ENCODE results near the gene WNT1.
A peak's percentile ranks its signal among the peaks of the same experiment; 100 is the strongest.

The WNT1 gene

GRCh38 chr12:48996794-48997718 lies 18.9 kb downstream of the WNT1 start:
- H3K36me3 Mint-ChIP-seq (ENCODE audit: low read depth) = peaks cover 13% of the 10 kb centered on the region
- H3K27ac Mint-ChIP-seq = no peak overlapping the region
- H3K4me1 Mint-ChIP-seq (ENCODE audit: low read depth) = peaks cover 25% of the 10 kb centered on the region
- peaks cover 63% of the 10 kb centered on the region for H3K27me3 Mint-ChIP-seq (ENCODE audit: low read depth)
- H3K9me3 Mint-ChIP-seq = no peaks in the 10 kb centered on the region
- H3K4me3 Mint-ChIP-seq = peak overlapping the region; percentile 64
- peak; percentile 63 for DNase-seq (ENCODE audit: low spot score)

GRCh38 chr12:48997719-48998496 lies 19.8 kb downstream of the WNT1 start:
- Mint-ChIP-seq H3K4me3 (peak overlapping the region; percentile 64), H3K27ac (no peak overlapping the region), H3K36me3 (ENCODE audit: low read depth) (peaks cover 21% of the 10 kb centered on the region), H3K4me1 (ENCODE audit: low read depth) (peaks cover 25% of the 10 kb centered on the region), H3K9me3 (no peaks in the 10 kb centered on the region), H3K27me3 (ENCODE audit: low read depth) (peaks cover 58% of the 10 kb centered on the region)
- peak; percentile 32 for DNase-seq (ENCODE audit: low spot score)

- peaks cover 52% of the 10 kb centered on the region for H3K27me3 Mint-ChIP-seq (ENCODE audit: low read depth)
- H3K27ac Mint-ChIP-seq = no peak overlapping the region
- no peaks in the 10 kb centered on the region for H3K9me3 Mint-ChIP-seq
- H3K4me3 Mint-ChIP-seq = peak overlapping the region; percentile 55
- peaks cover 28% of the 10 kb centered on the region for H3K36me3 Mint-ChIP-seq (ENCODE audit: low read depth)
- H3K4me1 Mint-ChIP-seq (ENCODE audit: low read depth) = peaks cover 25% of the 10 kb centered on the region
- DNase-seq (ENCODE audit: low spot score) = no peak
These were observed 20.6 kb downstream of the WNT1 start for GRCh38 chr12:48998497-48999353.

DNA sequence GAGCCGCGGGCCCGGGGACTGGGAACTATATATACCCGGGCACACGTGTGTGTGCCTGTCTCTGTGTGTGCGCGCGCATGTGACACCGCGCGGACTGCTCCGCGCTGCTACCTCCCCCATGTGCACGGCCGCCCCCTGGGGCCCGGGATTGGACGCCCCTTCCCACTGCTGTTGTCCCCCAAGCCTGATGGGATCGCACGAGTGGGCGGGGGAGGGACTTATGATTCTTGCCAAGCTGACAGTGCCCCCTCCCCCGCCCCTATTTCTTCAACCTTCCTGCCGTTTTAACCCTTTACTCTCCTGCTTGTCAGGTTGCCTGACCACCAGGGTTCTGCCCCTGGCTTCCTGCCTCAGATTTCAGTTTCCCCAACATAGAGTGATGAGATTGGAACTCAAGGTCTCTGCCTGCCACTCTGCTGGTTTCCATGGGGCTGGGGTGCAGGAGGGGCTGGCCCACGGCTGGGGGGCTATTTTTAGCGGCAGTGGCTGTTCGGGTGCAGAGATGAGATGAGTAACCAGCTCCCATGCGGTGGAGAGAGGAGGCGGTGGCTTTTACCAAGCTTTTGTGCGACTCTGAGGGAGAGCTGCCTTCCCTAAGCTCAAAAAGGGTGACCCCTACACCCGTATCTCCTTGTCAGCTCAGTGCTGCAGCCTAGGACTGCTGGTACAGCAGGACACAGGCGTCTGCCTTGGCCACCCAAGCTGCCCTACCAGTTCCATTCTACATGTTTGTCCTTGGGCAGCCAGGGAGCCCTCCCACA lies 21.4 kb downstream of the WNT1 start, which contains the start of gene DDN:
DDN (minus strand) TSS at position 5 of the 761 bp plus-strand sequence. CDS start 88 bp downstream, outside the sequence.
- peak within 1 kb of the TSS; percentile 20 for H3K27ac Mint-ChIP-seq
- H3K36me3 Mint-ChIP-seq (ENCODE audit: low read depth) = peaks cover 32% of the 10 kb centered on the region
- peaks cover 43% of the 10 kb centered on the region for H3K27me3 Mint-ChIP-seq (ENCODE audit: low read depth)
- no peaks in the 10 kb centered on the region for H3K9me3 Mint-ChIP-seq
- H3K4me1 Mint-ChIP-seq (ENCODE audit: low read depth) = peaks cover 25% of the 10 kb centered on the region
- peak within 1 kb of the TSS; percentile 78 for H3K4me3 Mint-ChIP-seq
- peak; percentile 41 for DNase-seq (ENCODE audit: low spot score)

DNA sequence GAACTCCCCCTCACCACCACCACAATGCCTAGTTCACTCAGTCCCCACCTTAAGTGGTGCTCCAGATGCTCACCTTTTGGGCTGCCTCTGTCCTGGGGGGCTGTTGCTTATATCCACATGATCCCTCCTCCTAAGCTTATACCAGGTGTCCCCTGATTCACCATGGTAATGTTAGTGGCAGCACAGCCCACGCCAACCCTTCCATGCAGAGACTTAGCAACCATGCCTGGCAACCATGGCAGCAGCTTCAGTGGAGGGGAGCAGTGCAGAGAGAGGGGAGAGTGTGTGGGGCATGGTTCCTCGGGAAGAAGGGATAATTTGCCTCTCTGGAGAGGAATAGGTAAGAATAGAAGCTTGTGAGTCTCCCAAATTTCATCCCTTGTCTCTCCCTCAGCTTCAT lies 22.2 kb downstream of the WNT1 start:
- peaks cover 39% of the 10 kb centered on the region for H3K36me3 Mint-ChIP-seq (ENCODE audit: low read depth)

DNA sequence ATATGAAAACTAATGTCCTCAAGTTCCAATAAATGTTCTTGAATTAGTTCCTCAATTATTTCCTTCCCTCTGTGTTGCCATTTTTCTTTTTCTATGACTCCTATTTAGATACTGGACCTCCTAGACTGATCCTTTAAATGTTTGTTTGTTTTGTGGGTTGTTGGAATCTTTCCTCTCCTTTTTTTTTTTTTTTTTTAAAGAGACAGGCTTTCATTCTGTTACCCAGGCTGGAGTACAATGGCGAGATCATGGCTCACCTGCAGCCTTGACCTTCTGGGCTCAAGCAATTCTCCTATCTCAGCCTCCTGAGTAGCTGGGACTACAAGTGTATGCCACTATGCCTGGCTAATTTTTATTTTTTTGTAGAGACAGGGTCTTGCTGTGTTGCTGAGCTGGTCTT lies 30.8 kb downstream of the WNT1 start:
- Mint-ChIP-seq H3K9me3 (no peaks in the 10 kb centered on the region), H3K27ac (no peak overlapping the region), H3K4me3 (no peak overlapping the region), H3K4me1 (ENCODE audit: low read depth) (no peaks in the 10 kb centered on the region), H3K36me3 (ENCODE audit: low read depth) (peaks cover 45% of the 10 kb centered on the region), H3K27me3 (ENCODE audit: low read depth) (no peaks in the 10 kb centered on the region)
- no peak for DNase-seq (ENCODE audit: low spot score)

More for the DNA sequence above, 22.2 kb downstream of the WNT1 start:
- H3K9me3 Mint-ChIP-seq = no peaks in the 10 kb centered on the region
- DNase-seq (ENCODE audit: low spot score) = no peak
- no peak overlapping the region for H3K4me3 Mint-ChIP-seq
- peaks cover 37% of the 10 kb centered on the region for H3K27me3 Mint-ChIP-seq (ENCODE audit: low read depth)
- H3K27ac Mint-ChIP-seq = no peak overlapping the region
- peaks cover 21% of the 10 kb centered on the region for H3K4me1 Mint-ChIP-seq (ENCODE audit: low read depth)

DNA sequence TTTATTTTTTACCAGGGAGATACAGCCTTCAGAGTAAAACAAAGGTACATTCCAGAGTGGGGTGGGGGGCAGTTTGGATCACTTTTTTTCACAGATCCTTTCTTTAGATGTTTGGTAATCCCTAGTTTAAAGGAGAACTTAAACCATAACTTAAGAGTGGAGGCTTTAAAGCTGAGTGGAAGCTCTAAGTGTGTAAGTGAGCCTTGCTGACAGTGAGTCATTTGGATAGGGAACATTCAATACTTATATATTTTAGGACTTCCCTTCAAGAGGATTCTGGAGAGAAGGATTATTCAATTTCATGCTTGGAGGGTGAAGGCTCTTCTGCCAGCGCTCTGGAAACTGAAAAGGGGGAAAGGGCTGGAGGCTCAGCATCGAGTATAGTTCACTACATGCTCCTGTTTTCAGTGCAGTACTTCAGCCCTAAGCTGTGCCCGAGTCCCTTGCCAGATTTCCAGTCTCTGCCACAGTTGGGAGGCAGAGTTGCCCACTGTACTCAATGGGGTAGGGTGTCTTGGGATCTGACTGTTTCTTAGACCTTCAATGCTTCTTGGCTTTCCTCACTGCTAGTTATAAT lies 32.1 kb downstream of the WNT1 start:
- Mint-ChIP-seq H3K9me3 (no peaks in the 10 kb centered on the region), H3K4me1 (ENCODE audit: low read depth) (peaks cover 5% of the 10 kb centered on the region), H3K36me3 (ENCODE audit: low read depth) (peaks cover 35% of the 10 kb centered on the region), H3K27ac (no peak overlapping the region), H3K4me3 (no peak overlapping the region), H3K27me3 (ENCODE audit: low read depth) (no peaks in the 10 kb centered on the region)
- DNase-seq (ENCODE audit: low spot score) = no peak

GRCh38 chr12:49012739-49013138 lies 34.6 kb downstream of the WNT1 start:
- DNase-seq (ENCODE audit: low spot score) = no peak
- Mint-ChIP-seq H3K27me3 (ENCODE audit: low read depth) (no peaks in the 10 kb centered on the region), H3K9me3 (no peaks in the 10 kb centered on the region), H3K4me3 (no peak overlapping the region), H3K27ac (no peak overlapping the region), H3K4me1 (ENCODE audit: low read depth) (peaks cover 15% of the 10 kb centered on the region), H3K36me3 (ENCODE audit: low read depth) (peaks cover 41% of the 10 kb centered on the region)

- H3K9me3 Mint-ChIP-seq = no peaks in the 10 kb centered on the region
- no peak overlapping the region for H3K4me3 Mint-ChIP-seq
- peaks cover 19% of the 10 kb centered on the region for H3K4me1 Mint-ChIP-seq (ENCODE audit: low read depth)
- H3K27ac Mint-ChIP-seq = no peak overlapping the region
- DNase-seq (ENCODE audit: low spot score) = no peak
- peaks cover 40% of the 10 kb centered on the region for H3K36me3 Mint-ChIP-seq (ENCODE audit: low read depth)
- no peaks in the 10 kb centered on the region for H3K27me3 Mint-ChIP-seq (ENCODE audit: low read depth)
These were observed 35.3 kb downstream of the WNT1 start for GRCh38 chr12:49013428-49013827.

GRCh38 chr12:49014547-49014946 lies 36.4 kb downstream of the WNT1 start:
- Mint-ChIP-seq H3K36me3 (ENCODE audit: low read depth) (peaks cover 37% of the 10 kb centered on the region), H3K27me3 (ENCODE audit: low read depth) (no peaks in the 10 kb centered on the region), H3K27ac (no peak overlapping the region), H3K9me3 (no peaks in the 10 kb centered on the region), H3K4me3 (no peak overlapping the region), H3K4me1 (ENCODE audit: low read depth) (peaks cover 25% of the 10 kb centered on the region)
- DNase-seq (ENCODE audit: low spot score) = no peak

DNA sequence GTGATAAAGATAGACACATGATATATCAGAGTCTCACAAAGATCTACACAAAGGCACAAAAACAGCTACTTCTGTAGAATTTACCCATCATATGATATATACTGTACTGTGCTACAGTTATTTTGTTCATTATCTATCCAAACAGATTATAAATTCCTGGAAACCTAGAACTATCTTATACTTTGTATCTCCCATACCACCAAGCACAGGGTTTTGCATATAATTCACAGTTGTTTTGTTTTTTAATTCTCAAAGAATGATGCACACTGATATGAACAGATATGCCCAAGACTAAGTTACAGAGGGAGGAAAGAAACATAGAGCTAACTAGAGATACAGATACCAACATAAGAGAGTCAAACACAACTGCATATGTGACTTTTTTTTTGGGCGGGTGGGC lies 37.1 kb downstream of the WNT1 start:
- Mint-ChIP-seq H3K9me3 (no peaks in the 10 kb centered on the region), H3K4me3 (no peak overlapping the region), H3K4me1 (ENCODE audit: low read depth) (peaks cover 30% of the 10 kb centered on the region), H3K36me3 (ENCODE audit: low read depth) (peaks cover 37% of the 10 kb centered on the region), H3K27me3 (ENCODE audit: low read depth) (no peaks in the 10 kb centered on the region), H3K27ac (no peak overlapping the region)
- no peak for DNase-seq (ENCODE audit: low spot score)

DNA sequence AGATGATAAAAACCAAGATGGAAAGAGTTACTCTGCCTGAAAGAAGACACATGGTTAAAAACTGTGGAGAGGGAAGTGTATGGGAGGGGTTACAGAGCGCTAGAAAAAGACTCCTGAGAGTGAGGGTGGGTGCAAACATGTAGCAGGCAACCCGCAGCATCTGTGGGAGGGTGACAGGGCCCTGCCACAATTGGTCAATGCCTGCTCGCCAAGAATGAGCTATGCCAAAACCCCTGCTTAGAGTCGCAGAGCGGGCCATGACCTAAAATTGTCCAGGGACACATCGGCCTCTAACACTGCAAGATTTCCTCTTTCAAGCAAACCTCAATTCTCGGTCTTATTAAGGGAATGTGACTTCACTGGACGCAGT lies 39.8 kb downstream of the WNT1 start:
- H3K27ac Mint-ChIP-seq = peak overlapping the region; percentile 98
- peaks cover 30% of the 10 kb centered on the region for H3K4me1 Mint-ChIP-seq (ENCODE audit: low read depth)
- no peaks in the 10 kb centered on the region for H3K9me3 Mint-ChIP-seq
- H3K4me3 Mint-ChIP-seq = peak overlapping the region; percentile 93
- peaks cover 46% of the 10 kb centered on the region for H3K36me3 Mint-ChIP-seq (ENCODE audit: low read depth)
- no peaks in the 10 kb centered on the region for H3K27me3 Mint-ChIP-seq (ENCODE audit: low read depth)
- DNase-seq (ENCODE audit: low spot score) = peak; percentile 67
